Breast epithelium (tissue), 4 donors: ENCODE data around the gene PCDH9. TPM values are rescaled to one million over a fixed set of nuclear protein-coding genes. Genes with fewer than 3 reads are reported as not detected.

Experiments used
- DNase-seq, 2 donors: peaks; one replicate each; pipeline ENCODE4 v3.0.0-alpha.2; 2019; ENCODE audit warnings: low spot score in 2 of 2
- H3K27ac ChIP-seq, 2 donors: fragments of 200-600 bp; sonication (generic) in 1 of 2; one replicate each; pipeline ENCODE4 v1.5.1; 2016 to 2019; ENCODE audit warnings: mild to moderate bottlenecking in 1 of 2
- H3K27me3 ChIP-seq, 2 donors: fragments of 200-600 bp; sonication (generic) in 1 of 2; one replicate each; pipeline versions ENCODE4 v1.5.1 to v1.6.0; 2017 to 2019; ENCODE audit warnings: control low read depth in 1 of 2, mild to moderate bottlenecking in 1 of 2
- H3K36me3 ChIP-seq: fragments of 200-600 bp; one replicate; pipeline ENCODE4 v1.5.1; 2019
- H3K4me1 ChIP-seq, 2 donors: fragments of 200-600 bp; sonication (generic); one replicate each; pipeline ENCODE4 v1.5.1; 2016 to 2019; ENCODE audit warnings: control low read depth in 1 of 2
- H3K4me3 ChIP-seq, 3 donors: fragments of 200-600 bp; sonication (generic); 1 replicate in 2 of 3; 2 replicates in 1 of 3; pipeline ENCODE4 v1.5.1; 2016 to 2019; ENCODE audit warnings: mild to moderate bottlenecking in 3 of 3, moderate library complexity in 2 of 3
- H3K9me3 ChIP-seq, 2 donors: fragments of 200-600 bp; sonication (generic) in 1 of 2; one replicate each; pipeline ENCODE4 v1.5.1; 2016 to 2019; ENCODE audit warnings: control low read depth in 1 of 2
- POLR2A ChIP-seq: fragments of 450-650 bp; IDR thresholded peaks from one replicate; pipeline ENCODE4 v1.6.1; 2016; ENCODE audit warnings: antibody characterized with exemption, mild to moderate bottlenecking, moderate library complexity
- POLR2AphosphoS5 ChIP-seq, 3 donors: sonication (generic); formaldehyde crosslinking; IDR thresholded peaks; one replicate each; pipeline ENCODE4 v1.6.1; 2017; ENCODE audit warnings: antibody characterized with exemption in 3 of 3
- intact Hi-C: fragments of 100-400 bp; cut with DNase I; formaldehyde crosslinking; loops from one replicate; pipeline ENCODE4 v1.15.1; 2023; ENCODE audit warnings: low total_unique reads
- total RNA-seq, 3 donors: library from RNA; depleted of rRNA; stranded (reverse); fragments of >200 nt; gene quantifications; one replicate each; pipeline ENCODE4 v1.1.0, GENCODE V29; 2016
- TF ChIP-seq, protein P1 (sequence below), 3 donors: fragments of 450-650 bp; IDR thresholded peaks; one replicate each; pipeline ENCODE4 v1.5.1; 2016 to 2017; ENCODE audit warnings: antibody characterized with exemption in 3 of 3, mild to moderate bottlenecking in 3 of 3, moderate library complexity in 3 of 3

Gene PCDH9
- total RNA-seq, 3 donors from 2014 or later, result 0.98 to 26.7 (median 3.7) TPM

DNA sequence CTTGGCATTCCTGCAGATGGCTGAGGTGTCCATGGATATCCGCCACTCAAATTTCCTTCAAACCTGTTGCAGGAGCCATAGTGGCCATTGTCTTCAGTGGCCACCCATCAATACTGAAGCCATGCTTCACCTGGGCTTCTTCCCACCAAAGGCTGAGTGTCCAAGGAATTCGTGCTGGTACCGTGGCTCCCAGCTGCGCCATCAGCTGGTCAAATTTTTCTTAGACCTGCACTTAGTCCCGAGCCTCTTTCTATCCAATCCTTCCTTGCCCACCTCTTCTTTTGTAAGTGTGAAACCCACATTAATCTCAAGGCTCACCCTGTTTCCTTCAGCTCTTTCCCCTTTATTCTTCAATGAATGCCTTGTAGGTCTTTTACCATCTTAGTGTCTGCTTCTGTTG, 152.1 kb downstream of the PCDH9 start:
- TF ChIP-seq POLR2AphosphoS5 (IDR thresholded peaks at IDR 0.05) (no peak), POLR2A (no peak)
- TF ChIP-seq, protein P1, sequence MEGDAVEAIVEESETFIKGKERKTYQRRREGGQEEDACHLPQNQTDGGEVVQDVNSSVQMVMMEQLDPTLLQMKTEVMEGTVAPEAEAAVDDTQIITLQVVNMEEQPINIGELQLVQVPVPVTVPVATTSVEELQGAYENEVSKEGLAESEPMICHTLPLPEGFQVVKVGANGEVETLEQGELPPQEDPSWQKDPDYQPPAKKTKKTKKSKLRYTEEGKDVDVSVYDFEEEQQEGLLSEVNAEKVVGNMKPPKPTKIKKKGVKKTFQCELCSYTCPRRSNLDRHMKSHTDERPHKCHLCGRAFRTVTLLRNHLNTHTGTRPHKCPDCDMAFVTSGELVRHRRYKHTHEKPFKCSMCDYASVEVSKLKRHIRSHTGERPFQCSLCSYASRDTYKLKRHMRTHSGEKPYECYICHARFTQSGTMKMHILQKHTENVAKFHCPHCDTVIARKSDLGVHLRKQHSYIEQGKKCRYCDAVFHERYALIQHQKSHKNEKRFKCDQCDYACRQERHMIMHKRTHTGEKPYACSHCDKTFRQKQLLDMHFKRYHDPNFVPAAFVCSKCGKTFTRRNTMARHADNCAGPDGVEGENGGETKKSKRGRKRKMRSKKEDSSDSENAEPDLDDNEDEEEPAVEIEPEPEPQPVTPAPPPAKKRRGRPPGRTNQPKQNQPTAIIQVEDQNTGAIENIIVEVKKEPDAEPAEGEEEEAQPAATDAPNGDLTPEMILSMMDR (IDR thresholded peaks at IDR 0.05), result no peak
- Histone ChIP-seq H3K27ac (no peak overlapping the region), H3K36me3 (no peaks in the 10 kb centered on the region), H3K4me1 (no peaks in the 10 kb centered on the region), H3K27me3 (no peaks in the 10 kb centered on the region), H3K4me3 (no peak overlapping the region), H3K9me3 (no peaks in the 10 kb centered on the region)
- no peak for DNase-seq
- intact Hi-C loops, result no loop called here

DNA sequence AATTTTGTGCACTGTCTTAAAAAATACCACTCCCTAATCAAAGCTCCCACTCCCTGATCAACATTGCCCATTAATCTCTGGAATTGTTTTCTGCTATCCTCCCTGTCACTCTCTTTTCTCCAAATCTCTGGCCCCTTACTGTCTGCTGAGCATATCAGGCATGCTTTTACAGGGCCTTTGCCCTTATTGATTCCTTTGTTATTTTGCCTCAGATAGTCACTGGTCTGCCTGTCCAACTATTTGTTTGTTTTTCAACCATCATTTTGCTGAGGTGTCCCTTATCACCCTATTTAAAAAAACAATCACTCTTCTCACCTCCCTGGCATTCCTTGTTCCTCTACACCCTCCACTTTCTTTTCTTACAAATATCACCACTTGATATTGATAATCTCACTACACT, 153.0 kb downstream of the PCDH9 start:
- H3K9me3 ChIP-seq, result no peaks in the 10 kb centered on the region
- H3K4me3 ChIP-seq, result no peak overlapping the region
- H3K36me3 ChIP-seq, result no peaks in the 10 kb centered on the region
- no peak overlapping the region for H3K27ac ChIP-seq
- H3K27me3 ChIP-seq, result no peaks in the 10 kb centered on the region
- H3K4me1 ChIP-seq, result no peaks in the 10 kb centered on the region
- DNase-seq, result no peak
- no peak for TF ChIP-seq POLR2A
- intact Hi-C loops, result no loop called here

DNA sequence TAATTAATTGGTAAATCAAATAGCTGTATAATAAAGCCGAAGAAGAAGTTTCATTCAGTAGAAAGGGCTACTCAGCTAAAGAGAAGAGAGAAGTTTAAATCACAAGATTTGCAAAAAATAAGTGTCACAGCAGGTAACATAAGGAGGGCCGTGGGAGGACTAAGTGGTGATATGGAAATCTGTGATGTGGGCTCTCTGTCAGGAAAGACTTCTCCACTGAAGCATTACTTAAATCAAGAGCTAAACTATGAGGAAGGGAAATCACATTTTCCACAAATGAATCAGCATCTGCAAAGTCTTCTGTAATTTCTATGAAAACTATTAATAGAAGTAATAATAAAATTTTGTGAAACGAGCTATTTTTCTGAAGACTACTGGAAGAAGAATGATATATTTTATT, 153.8 kb downstream of the PCDH9 start:
- Histone ChIP-seq H3K27me3 (no peaks in the 10 kb centered on the region), H3K4me1 (no peaks in the 10 kb centered on the region), H3K4me3 (no peak overlapping the region), H3K27ac (no peak overlapping the region), H3K9me3 (no peaks in the 10 kb centered on the region), H3K36me3 (no peaks in the 10 kb centered on the region)
- no peak for DNase-seq
- TF ChIP-seq, protein P1 (IDR thresholded peaks at IDR 0.05), result no peak
- TF ChIP-seq POLR2AphosphoS5 (IDR thresholded peaks at IDR 0.05) (no peak), POLR2A (no peak)
- intact Hi-C loops, result no loop called here

DNA sequence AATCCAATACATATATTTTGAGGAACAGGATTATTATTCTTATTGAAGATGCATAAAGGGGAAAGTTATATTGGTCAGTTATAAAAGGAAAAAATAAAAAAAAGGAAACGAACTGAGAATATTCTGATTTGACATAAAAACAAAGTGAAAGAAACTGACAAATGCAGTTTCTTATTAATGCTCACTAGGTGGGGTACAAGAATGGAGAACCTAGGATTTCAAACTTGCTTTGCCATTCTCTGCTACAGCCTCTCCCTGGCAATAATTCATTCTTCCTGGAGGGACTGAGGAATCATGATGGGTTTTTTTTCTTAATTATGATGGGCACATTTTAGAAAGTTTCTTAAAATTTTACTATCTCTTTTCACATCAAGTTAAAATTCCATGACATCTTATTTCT, 154.9 kb downstream of the PCDH9 start:
- intact Hi-C loops, result no loop called here
- Histone ChIP-seq H3K36me3 (no peaks in the 10 kb centered on the region), H3K27ac (no peak overlapping the region), H3K27me3 (no peaks in the 10 kb centered on the region), H3K9me3 (no peaks in the 10 kb centered on the region), H3K4me1 (no peaks in the 10 kb centered on the region), H3K4me3 (no peak overlapping the region)
- no peak for DNase-seq
- TF ChIP-seq POLR2A (no peak), POLR2AphosphoS5 (IDR thresholded peaks at IDR 0.05) (no peak)
- TF ChIP-seq, protein P1 (IDR thresholded peaks at IDR 0.05), result no peak

DNA sequence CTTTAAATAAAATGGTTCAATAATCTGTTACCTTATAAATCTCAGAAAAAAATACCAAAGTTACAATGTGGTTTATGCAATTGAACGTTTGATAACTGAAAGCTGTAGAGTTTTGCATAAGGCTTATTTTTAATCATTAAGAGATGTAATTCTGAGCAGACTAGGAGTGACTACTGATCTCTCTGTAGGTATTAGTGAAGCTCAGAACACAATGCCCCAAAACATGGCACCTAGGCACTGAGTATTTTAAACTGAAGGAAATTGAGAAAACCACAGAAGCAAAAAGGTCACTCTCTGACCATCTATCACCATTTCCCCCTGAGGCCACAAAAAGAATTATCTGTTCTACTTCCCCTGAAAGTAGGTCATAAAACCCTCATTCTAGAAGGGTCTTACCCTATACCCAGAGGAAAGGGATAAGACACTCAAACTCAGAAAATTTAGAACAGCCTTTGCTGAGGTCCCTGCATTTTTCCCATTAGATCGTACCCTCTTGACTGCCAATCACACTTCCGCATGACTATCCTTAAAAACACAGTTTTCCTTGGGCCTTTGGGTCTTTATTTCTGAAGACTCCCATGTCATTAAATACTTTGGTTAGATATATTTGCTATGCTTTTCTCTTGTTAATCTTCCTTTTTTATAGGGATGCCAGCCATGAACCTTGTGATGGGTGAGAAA, 158.1 kb downstream of the PCDH9 start:
- Histone ChIP-seq H3K4me1 (no peaks in the 10 kb centered on the region), H3K27me3 (no peaks in the 10 kb centered on the region), H3K36me3 (no peaks in the 10 kb centered on the region), H3K9me3 (no peaks in the 10 kb centered on the region), H3K4me3 (no peak overlapping the region), H3K27ac (no peak overlapping the region)
- no peak for TF ChIP-seq POLR2A
- TF ChIP-seq, protein P1 (IDR thresholded peaks at IDR 0.05), result no peak
- no peak for TF ChIP-seq POLR2AphosphoS5 (IDR thresholded peaks at IDR 0.05)
- DNase-seq, result no peak
- intact Hi-C loops, result no loop called here
